HCT116 (cell line): Measurements from ENCODE around the gene NAALADL2.

ENCODE experiments used
- EZH2 ChIP-seq: fragments of 200-600 bp; sonication (generic); IDR thresholded peaks from 2 replicates; pipeline ENCODE4 v1.6.1; 2017; ENCODE audit warnings: antibody characterized with exemption, mixed run types
- POLR2A ChIP-seq: IDR thresholded peaks from 2 replicates; pipeline ENCODE4 v1.7.0; 2011; ENCODE audit warnings: borderline replicate concordance; ENCODE audit not compliant: insufficient read depth, insufficient read length; ENCODE audit errors: extremely low read depth
- TF ChIP-seq, protein P1 (sequence below): IDR thresholded peaks from 2 replicates; pipeline ENCODE4 v1.6.1; 2012
- TF ChIP-seq, protein P2 (sequence below): IDR thresholded peaks from 2 replicates; pipeline ENCODE4 v1.6.1; 2011; ENCODE audit warnings: mild to moderate bottlenecking, low read length, moderate library complexity; ENCODE audit not compliant: insufficient replicate concordance; ENCODE audit errors: extremely low read depth

GRCh38 chr3:175127075-175127662 lies 268.0 kb downstream of the NAALADL2 start:
- TF ChIP-seq, protein P1, sequence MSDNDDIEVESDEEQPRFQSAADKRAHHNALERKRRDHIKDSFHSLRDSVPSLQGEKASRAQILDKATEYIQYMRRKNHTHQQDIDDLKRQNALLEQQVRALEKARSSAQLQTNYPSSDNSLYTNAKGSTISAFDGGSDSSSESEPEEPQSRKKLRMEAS: no peak
- TF ChIP-seq EZH2 (no peak), POLR2A (no peak)
- TF ChIP-seq, protein P2, sequence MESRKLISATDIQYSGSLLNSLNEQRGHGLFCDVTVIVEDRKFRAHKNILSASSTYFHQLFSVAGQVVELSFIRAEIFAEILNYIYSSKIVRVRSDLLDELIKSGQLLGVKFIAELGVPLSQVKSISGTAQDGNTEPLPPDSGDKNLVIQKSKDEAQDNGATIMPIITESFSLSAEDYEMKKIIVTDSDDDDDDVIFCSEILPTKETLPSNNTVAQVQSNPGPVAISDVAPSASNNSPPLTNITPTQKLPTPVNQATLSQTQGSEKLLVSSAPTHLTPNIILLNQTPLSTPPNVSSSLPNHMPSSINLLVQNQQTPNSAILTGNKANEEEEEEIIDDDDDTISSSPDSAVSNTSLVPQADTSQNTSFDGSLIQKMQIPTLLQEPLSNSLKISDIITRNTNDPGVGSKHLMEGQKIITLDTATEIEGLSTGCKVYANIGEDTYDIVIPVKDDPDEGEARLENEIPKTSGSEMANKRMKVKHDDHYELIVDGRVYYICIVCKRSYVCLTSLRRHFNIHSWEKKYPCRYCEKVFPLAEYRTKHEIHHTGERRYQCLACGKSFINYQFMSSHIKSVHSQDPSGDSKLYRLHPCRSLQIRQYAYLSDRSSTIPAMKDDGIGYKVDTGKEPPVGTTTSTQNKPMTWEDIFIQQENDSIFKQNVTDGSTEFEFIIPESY: no peak
